GM19455 (cell line): Measurements from ENCODE around the gene RPS6KA1.
"Not testable (repeated sequence)": the region's sequence is repeated elsewhere in the genome, so short reads cannot be mapped to it uniquely, and the experiment has no call there.

Experiments
- ATAC-seq: cut with Tn5 transposase; IDR thresholded peaks from one replicate; pipeline ENCODE4 v1.9.1; 2021; ENCODE audit not compliant: unreplicated experiment

The RPS6KA1 gene

DNA sequence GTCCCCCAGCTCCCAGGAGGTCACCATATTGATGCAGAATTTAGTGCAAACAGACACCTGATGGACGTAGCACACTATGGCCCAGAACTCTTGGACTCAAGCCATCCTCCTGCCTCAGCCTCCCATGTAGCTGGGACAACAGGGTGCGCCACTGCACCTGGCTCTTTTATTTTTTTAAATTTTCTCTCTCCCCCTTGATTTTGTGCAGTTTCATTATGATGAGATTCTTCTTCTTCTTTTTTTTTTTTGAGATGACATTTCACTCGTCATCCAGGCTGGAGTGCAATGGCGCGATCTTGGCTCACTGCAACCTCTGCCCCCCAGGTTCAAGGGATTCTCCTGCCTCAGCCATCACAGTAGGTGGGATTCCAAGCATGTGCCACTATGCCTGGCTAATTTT, 63.8 kb downstream of the RPS6KA1 start:
- ATAC-seq: no peak

DNA sequence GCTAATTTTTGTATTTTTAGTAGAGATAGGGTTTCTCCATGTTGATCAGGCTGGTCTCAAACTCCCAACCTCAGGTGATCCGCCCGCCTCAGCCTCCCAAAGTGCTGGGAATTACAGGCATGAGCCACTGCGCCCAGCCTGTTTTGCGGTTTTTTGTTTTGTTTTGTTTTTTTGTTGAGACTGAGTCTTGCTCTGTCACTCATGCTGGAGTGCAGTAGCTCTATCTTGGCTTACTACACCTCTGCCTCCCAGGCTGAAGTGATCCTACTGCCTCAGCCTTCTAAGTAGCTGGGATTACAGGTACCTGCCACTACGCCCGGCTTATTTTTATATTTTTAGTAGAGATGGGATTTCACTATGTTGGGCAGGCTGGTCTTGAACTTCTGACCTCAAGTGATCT, 65.0 kb downstream of the RPS6KA1 start:
- ATAC-seq: not testable (repeated sequence)

DNA sequence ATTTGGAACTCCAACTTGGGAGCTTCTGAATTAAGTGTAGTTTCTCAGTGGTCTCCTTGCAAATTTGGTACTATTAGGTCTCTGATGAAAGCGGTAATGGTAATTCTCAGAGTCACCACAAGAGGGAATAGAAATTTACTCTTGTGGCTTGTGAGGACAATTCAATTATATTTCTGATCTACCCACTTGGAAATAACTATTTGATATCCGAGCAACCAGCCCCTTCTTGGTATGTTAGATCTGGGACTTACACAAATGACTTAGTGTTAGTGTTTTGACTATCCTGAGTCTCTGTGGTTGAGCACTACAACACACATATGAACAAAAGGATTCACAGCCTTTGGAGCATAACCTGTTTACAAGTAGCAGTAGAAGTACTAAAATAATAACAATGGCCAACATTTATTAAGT, 68.1 kb downstream of the RPS6KA1 start:
- no peak for ATAC-seq

DNA sequence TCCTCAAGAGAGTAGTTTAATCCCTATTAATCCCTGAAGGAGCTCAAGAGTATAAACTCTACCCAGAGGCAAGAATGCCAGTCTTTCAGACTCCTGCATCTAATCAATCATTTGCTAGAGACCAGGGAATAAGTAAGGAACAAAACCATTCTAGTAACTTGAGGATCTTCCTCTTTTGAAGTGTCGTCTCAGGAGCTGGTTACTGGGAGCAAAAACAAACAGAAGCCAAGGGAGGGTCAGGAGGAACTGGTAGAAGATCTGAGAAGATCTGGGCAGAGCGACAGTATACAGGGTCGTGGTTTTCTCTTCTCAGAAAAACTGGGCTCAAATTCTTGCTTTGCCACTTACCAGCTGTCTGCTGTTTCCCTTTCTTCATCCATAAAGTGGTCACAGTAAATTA, 69.3 kb downstream of the RPS6KA1 start:
- ATAC-seq: no peak

DNA sequence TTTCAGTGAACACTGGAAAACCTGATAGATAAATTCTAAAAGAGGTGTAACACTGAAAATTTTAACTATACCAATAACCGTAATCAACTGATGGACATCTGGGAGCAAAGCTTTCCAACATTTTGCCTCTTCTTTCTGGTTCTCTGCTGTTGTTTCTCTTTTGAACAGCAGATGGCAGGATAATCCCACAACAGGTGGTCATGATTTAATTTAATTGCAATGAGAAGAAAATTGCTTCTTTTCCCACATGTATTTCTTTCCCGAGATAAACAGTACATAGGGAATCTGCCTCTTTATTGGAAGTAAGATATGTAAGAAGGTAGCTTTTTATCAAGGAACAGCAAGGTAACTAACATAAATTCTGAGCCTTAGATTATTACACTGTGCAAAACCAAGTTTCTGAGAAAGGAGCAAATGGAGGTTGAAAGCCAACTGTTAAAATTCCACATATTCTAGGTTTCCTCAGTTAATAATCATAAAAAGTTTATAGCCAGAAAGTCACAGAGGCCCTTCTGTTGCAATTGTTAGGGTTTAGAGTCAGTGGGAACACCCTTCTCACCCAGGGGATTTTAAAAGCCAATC, 72.9 kb downstream of the RPS6KA1 start:
- no peak for ATAC-seq

DNA sequence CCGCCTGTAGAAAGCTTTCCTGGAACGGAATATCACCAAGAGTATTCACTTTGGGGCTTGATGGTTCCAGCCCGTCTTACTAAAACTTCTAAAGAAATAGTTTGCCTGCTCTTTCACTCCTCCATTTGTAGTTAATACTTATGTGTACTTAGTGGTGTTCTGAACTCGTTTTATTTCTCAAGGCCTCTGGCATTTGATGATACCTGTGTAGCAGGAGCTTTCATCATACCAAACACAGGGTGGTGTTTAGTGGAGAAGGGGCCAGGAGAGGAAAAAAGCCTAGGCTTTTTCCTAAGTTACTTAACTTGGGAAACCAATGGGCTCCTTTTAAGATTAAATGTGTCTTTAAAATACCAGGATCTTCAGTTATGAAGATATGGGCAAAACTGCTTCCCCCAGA, 74.3 kb downstream of the RPS6KA1 start:
- ATAC-seq: no peak

DNA sequence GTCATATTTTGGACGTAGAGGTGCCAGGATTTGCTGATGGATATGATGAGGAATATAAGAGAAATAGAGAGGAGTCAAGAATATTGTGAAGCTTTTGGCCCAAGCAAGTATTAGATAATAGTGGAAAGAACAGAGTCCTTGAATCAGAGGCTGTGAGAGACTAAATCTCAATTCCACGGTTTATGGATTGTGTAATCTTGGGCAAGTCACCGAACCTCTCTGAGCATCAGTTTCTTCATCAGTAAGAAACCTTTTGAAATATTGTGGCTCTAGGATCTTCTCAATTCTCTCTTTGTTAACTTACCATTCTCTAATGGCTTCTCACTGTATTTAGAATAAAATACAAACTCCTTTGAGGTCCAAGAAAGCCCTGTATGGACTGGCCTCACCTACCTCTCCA, 77.6 kb downstream of the RPS6KA1 start:
- ATAC-seq: no peak

DNA sequence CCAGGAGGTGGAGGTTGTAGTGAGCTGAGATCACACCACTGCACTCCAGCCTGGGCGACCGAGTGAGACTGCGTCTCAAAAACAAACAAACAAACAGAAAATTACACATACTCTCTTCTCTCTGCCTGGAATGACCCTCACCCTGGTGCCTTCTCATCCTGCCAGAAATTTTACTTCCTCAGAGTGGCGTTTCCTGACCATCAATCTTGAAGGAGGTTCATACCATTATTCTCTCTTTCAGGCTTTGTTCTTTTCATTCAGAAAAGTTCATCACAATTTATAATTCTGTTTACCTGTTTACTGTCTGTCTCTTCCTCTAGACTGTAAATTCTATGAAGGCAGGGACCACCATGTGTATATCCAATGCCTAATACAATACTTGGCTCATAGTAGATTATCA, 79.3 kb downstream of the RPS6KA1 start:
- no peak for ATAC-seq

DNA sequence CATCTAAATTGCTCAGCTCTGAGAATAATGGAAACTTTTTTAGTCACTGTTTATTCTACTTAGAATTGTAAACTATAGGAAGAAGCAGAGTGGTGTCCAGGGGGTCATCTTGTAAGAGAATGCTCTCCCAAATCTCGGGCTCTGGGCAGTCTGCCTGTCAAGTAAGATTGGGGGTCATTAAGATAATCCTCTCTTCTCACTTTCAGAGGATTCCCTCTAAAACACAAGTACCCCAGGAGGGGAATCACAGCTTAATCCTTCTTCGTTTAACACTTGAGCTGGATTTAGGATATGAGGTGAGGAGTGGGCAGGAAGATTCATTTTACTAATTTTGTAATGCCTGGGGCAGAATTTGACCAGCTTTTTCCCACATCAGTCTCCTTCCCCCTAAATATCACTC, 81.2 kb downstream of the RPS6KA1 start:
- ATAC-seq: no peak

DNA sequence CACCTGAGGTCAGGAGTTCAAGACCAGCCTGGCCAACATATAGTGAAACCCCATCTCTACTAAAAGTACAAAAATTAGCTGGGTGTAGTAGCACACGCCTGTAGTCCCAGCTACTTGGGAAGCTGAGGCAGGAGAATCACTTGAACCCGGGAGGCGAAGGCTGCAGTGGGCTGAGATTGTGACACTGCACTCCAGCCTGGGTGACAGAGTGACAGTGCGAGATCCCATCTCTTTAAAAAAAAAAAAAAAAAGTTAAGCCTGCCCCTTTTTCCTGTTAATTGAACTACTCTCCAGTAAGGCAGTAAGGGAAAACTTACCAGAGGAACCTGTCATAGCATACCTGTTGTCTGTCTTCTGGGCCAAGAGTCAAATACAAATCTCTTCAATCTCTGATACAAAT, 83.1 kb downstream of the RPS6KA1 start:
- not testable (repeated sequence) for ATAC-seq

DNA sequence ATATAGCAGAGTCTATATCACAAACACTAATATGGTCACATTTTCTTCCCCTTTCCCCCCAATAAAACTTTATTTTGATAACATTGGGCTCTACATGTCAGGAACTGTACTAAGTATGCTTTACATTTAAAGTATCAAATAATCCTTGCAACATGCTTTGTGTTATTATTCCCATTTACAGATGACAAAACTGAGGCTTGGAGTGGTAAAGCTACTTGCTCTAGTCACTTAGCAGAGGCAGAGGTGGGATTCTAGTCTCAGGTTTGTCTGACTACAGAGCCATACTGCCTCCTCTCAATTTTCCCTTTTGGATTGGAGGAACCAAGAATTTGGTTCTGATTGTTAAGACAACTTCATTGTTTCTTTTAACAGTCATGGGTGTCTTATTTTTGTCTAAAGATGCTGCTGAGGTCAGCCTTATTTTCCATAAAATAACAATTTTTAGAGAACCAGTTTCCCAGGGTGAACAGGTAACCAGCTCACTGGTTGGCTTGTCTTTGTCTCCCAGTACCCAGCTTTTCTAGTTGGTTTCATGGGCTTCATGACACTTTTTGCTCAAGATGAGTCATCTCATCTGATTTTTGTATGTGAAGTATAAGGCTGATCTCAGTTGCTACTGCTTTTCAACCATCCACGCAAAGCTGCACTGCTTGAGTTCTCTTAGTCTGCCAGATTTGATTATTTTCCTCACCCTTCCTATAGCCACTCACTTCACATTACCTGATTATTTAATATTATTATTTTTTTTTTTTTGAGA, 85.3 kb downstream of the RPS6KA1 start:
- ATAC-seq: no peak

DNA sequence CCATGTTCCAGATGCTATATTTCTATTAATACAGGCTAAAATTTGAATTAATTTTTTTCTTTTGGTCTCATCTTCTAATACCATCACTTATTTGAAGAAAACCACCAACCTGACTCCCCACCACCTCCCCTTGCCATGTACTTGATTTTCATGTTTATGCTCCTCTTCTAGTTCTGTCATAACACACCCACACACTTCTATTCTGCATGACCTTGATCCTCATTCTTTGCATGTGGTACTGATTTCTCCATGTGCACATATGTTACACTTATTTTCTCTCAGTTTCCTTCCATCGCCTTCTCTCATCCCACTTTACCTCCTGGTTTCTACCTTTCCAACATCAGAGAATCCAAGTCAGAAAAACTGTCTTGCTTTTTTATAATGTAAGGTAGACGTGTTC, 87.3 kb downstream of the RPS6KA1 start:
- ATAC-seq: no peak

DNA sequence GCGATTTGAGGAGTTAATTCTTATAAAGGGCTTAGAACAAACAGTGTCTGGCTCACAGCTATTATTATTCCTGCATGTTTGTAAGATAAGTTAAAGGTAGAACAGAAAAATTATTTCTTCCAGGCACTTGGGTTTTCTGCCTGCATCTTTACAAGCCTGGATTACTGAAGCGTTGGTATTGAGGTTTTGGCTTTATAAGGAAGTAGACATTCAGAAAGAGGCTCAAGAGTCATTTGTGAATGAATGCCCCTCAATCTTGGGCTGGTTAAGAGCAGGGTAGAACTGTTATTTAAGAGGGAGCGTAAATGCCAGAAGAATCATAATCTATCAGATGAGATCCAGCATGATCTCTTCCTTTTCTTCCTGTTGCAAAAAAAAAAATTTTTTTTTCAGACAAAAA, 89.0 kb downstream of the RPS6KA1 start:
- ATAC-seq: no peak
